Measurements from ENCODE around the gene IGSF21.

IGSF21 gene

GRCh38 chr1:18341291-18342069, 233.9 kb downstream of the IGSF21 start:
- no peak for ATAC-seq
- TF ChIP-seq ZNF8 (CRISPR knock-in tag; IDR thresholded peaks at IDR 0.05) (no peak), ZNF565 (CRISPR knock-in tag; conservative IDR thresholded peaks at IDR 0.05; ENCODE audit: low read depth) (no peak), ESRRG (CRISPR knock-in tag; IDR thresholded peaks at IDR 0.05) (no peak), GLIS3 (CRISPR knock-in tag; IDR thresholded peaks at IDR 0.05) (no peak), PATZ1 (CRISPR knock-in tag; IDR thresholded peaks at IDR 0.05; ENCODE audit: borderline replicate concordance) (no peak), RARB (CRISPR knock-in tag; IDR thresholded peaks at IDR 0.05) (no peak)

GRCh38 chr1:18342744-18343143, 235.1 kb downstream of the IGSF21 start:
- TF ChIP-seq ZC3H10 (CRISPR knock-in tag; IDR thresholded peaks at IDR 0.05): no peak
- no peak for TF ChIP-seq GLIS3 (CRISPR knock-in tag; IDR thresholded peaks at IDR 0.05)
- TF ChIP-seq ZNF70 (CRISPR knock-in tag; IDR thresholded peaks at IDR 0.05): no peak
- TF ChIP-seq RARB (CRISPR knock-in tag; IDR thresholded peaks at IDR 0.05): no peak
- TF ChIP-seq ARNTL (CRISPR knock-in tag; IDR thresholded peaks at IDR 0.05; ENCODE audit: borderline replicate concordance, low read depth): no peak
- no peak for TF ChIP-seq SNAI2 (CRISPR knock-in tag; IDR thresholded peaks at IDR 0.05)
- TF ChIP-seq PPARA (CRISPR knock-in tag; IDR thresholded peaks at IDR 0.05; ENCODE audit: borderline replicate concordance): no peak
- no peak for ATAC-seq

- TF ChIP-seq GLIS3 (CRISPR knock-in tag; IDR thresholded peaks at IDR 0.05): no peak
- no peak for TF ChIP-seq ZNF565 (CRISPR knock-in tag; conservative IDR thresholded peaks at IDR 0.05; ENCODE audit: low read depth)
- no peak for TF ChIP-seq CSRNP3 (CRISPR knock-in tag; IDR thresholded peaks at IDR 0.05)
- TF ChIP-seq ZNF70 (CRISPR knock-in tag; IDR thresholded peaks at IDR 0.05): no peak
- no peak for TF ChIP-seq SNAI2 (CRISPR knock-in tag; IDR thresholded peaks at IDR 0.05)
- TF ChIP-seq ESRRG (CRISPR knock-in tag; IDR thresholded peaks at IDR 0.05): no peak
- TF ChIP-seq BACH2 (CRISPR knock-in tag; IDR thresholded peaks at IDR 0.05; ENCODE audit: borderline replicate concordance): no peak
- no peak for TF ChIP-seq TSHZ2 (CRISPR knock-in tag; IDR thresholded peaks at IDR 0.05)
- no peak for TF ChIP-seq ZC3H10 (CRISPR knock-in tag; IDR thresholded peaks at IDR 0.05)
- TF ChIP-seq CSDC2 (CRISPR knock-in tag; IDR thresholded peaks at IDR 0.05): no peak
- no peak for TF ChIP-seq PPARA (CRISPR knock-in tag; IDR thresholded peaks at IDR 0.05; ENCODE audit: borderline replicate concordance)
- TF ChIP-seq RARB (CRISPR knock-in tag; IDR thresholded peaks at IDR 0.05): no peak
- no peak for ATAC-seq
Observed at GRCh38 chr1:18343581-18343980, 236.0 kb downstream of the IGSF21 start.

GRCh38 chr1:18344755-18345154, 237.2 kb downstream of the IGSF21 start:
- TF ChIP-seq ISL1 (CRISPR knock-in tag; IDR thresholded peaks at IDR 0.05): peak; percentile 16; the same call in 1 of the 2 replicates
- TF ChIP-seq BACH2 (CRISPR knock-in tag; IDR thresholded peaks at IDR 0.05; ENCODE audit: borderline replicate concordance): no peak
- TF ChIP-seq SNAI2 (CRISPR knock-in tag; IDR thresholded peaks at IDR 0.05): peak; percentile 89; the same call in 1 of the 2 replicates
- peak; percentile 41; the same call in 1 of the 2 replicates for TF ChIP-seq TCF4 (CRISPR knock-in tag; IDR thresholded peaks at IDR 0.05; ENCODE audit: borderline replicate concordance)
- ATAC-seq: no peak

GRCh38 chr1:18347559-18347958, 240.0 kb downstream of the IGSF21 start:
- ATAC-seq: no peak
- no peak for TF ChIP-seq BACH2 (CRISPR knock-in tag; IDR thresholded peaks at IDR 0.05; ENCODE audit: borderline replicate concordance)

GRCh38 chr1:18348354-18348753, 240.8 kb downstream of the IGSF21 start:
- no peak for ATAC-seq
- TF ChIP-seq ZNF565 (CRISPR knock-in tag; conservative IDR thresholded peaks at IDR 0.05; ENCODE audit: low read depth): no peak
- TF ChIP-seq PATZ1 (CRISPR knock-in tag; IDR thresholded peaks at IDR 0.05; ENCODE audit: borderline replicate concordance): no peak
- no peak for TF ChIP-seq TOX (CRISPR knock-in tag; IDR thresholded peaks at IDR 0.05; ENCODE audit: borderline replicate concordance)
- no peak for TF ChIP-seq GLIS3 (CRISPR knock-in tag; IDR thresholded peaks at IDR 0.05)
- no peak for TF ChIP-seq ARNTL (CRISPR knock-in tag; IDR thresholded peaks at IDR 0.05; ENCODE audit: borderline replicate concordance, low read depth)
- no peak for TF ChIP-seq PPARA (CRISPR knock-in tag; IDR thresholded peaks at IDR 0.05; ENCODE audit: borderline replicate concordance)

Data from SK-N-SH treated with all-trans-retinoic acid at 6 μM for 48 hours (cell line).